PFSK-1 (cell line): Measurements from ENCODE around the gene DNM3.

Source experiments
- FOXP2 ChIP-seq: optimal IDR thresholded peaks from 2 replicates; pipeline ENCODE3; 2011; ENCODE audit warnings: borderline replicate concordance, control low read depth, inconsistent platforms; ENCODE audit not compliant: insufficient read depth; ENCODE audit errors: extremely low read length, extremely low read depth
- POLR2AphosphoS5 ChIP-seq: IDR thresholded peaks from 2 replicates; pipeline ENCODE4 v1.6.1; 2012; ENCODE audit warnings: low read depth, mild to moderate bottlenecking, control low read depth, low read length, moderate library complexity
- REST ChIP-seq, 2 experiments: IDR thresholded peaks; 2 replicates each; pipeline versions ENCODE4 v1.6.1 to v1.8.0; 2011 to 2012; ENCODE audit warnings: low read depth in 2 of 2, low read length in 2 of 2, control low read depth in 1 of 2, inconsistent platforms in 1 of 2, mild to moderate bottlenecking in 1 of 2, moderate library complexity in 1 of 2; ENCODE audit not compliant: insufficient read depth in 1 of 2
- SIN3A ChIP-seq: IDR thresholded peaks from 2 replicates; pipeline ENCODE4 v1.6.1; 2012; ENCODE audit warnings: mild to moderate bottlenecking, low read length, moderate library complexity, borderline replicate concordance; ENCODE audit not compliant: insufficient read depth
- TAF1 ChIP-seq: IDR thresholded peaks from 2 replicates; pipeline ENCODE4 v1.6.1; 2012; ENCODE audit warnings: low read length, control low read depth, borderline replicate concordance; ENCODE audit not compliant: insufficient read depth

Gene DNM3

GRCh38 chr1:172410027-172410426, 568.7 kb downstream of the DNM3 start:
- TF ChIP-seq FOXP2 (no peak), TAF1 (no peak), SIN3A (no peak), POLR2AphosphoS5 (no peak), REST (IDR thresholded peaks at IDR 0.05; ENCODE audit: insufficient read depth in 1 of 2, low read depth in 2 of 2, low read length in 2 of 2) (no peak)

- no peak for TF ChIP-seq POLR2AphosphoS5
These were observed 570.6 kb downstream of the DNM3 start for GRCh38 chr1:172411791-172412338.

GRCh38 chr1:172414331-172414730, 573.0 kb downstream of the DNM3 start:
- no peak for TF ChIP-seq FOXP2
- no peak for TF ChIP-seq SIN3A
- TF ChIP-seq POLR2AphosphoS5, result no peak
- TF ChIP-seq REST (IDR thresholded peaks at IDR 0.05; ENCODE audit: insufficient read depth in 1 of 2, low read depth in 2 of 2, low read length in 2 of 2), result no peak
- no peak for TF ChIP-seq TAF1

GRCh38 chr1:172416496-172417035, 575.3 kb downstream of the DNM3 start:
- TF ChIP-seq POLR2AphosphoS5 (no peak), SIN3A (no peak), FOXP2 (no peak), REST (IDR thresholded peaks at IDR 0.05; ENCODE audit: insufficient read depth in 1 of 2, low read depth in 2 of 2, low read length in 2 of 2) (no peak), TAF1 (no peak)

- TF ChIP-seq POLR2AphosphoS5 (no peak), SIN3A (no peak), FOXP2 (no peak), REST (IDR thresholded peaks at IDR 0.05; ENCODE audit: insufficient read depth in 1 of 2, low read depth in 2 of 2, low read length in 2 of 2) (no peak), TAF1 (no peak)
These were observed 576.3 kb downstream of the DNM3 start for GRCh38 chr1:172417557-172417956.
